ENCODE results near the gene CTBP1. TPM values are rescaled to one million over a fixed set of nuclear protein-coding genes. Genes with fewer than 3 reads are reported as not detected.
A peak's percentile ranks its signal among the peaks of the same experiment; 100 is the strongest.

The CTBP1 gene
- total and polyA plus RNA-seq, 9 of the 15 experiments (the other 6 are each of a cell fraction or from before 2014, with no cell fraction given), result 14.5 to 162 (median 68.2) TPM

DNA sequence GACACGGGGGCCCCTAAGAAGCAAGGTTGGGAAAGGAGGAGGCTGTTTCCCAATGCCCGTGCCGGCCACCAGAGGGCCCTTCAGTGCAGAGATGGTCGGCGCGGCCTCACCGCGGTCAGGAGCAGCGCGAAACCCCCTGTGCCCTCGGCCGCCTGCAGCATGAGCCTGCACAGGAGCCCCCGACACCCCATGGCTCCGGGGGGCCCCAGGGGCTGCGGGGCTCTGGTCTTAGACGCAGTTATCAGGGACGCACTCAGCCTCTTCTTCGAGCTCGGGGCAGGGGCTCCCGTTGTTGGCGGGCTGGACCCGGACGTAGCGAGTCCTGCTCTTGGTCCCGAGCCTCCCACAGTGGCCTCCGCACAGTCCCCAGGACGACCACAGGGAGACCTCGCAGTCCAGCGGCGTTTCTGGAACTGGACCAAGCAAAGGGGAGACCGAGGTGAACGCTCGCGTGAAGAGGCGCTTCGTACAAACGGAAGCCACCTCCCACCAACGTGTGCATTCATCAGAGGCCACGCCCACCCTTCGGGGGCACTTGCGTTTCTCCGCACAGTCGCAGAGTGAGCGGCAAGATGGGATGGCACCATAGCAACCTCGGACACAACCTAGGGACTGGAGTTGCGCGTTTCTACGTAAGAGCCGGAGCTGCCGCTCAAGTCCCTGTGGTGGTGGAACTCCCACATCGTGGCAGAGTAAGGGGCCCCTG, 81.5 kb downstream of the CTBP1 start (continued):
- TF ChIP-seq, protein P1, sequence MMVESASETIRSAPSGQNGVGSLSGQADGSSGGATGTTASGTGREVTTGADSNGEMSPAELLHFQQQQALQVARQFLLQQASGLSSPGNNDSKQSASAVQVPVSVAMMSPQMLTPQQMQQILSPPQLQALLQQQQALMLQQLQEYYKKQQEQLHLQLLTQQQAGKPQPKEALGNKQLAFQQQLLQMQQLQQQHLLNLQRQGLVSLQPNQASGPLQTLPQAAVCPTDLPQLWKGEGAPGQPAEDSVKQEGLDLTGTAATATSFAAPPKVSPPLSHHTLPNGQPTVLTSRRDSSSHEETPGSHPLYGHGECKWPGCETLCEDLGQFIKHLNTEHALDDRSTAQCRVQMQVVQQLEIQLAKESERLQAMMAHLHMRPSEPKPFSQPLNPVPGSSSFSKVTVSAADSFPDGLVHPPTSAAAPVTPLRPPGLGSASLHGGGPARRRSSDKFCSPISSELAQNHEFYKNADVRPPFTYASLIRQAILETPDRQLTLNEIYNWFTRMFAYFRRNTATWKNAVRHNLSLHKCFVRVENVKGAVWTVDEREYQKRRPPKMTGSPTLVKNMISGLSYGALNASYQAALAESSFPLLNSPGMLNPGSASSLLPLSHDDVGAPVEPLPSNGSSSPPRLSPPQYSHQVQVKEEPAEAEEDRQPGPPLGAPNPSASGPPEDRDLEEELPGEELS (CRISPR knock-in tag; IDR thresholded peaks at IDR 0.05; ENCODE audit: borderline replicate concordance), result no peak
- TF ChIP-seq ARNT (IDR thresholded peaks at IDR 0.05) (no peak), DMBX1 (CRISPR knock-in tag; IDR thresholded peaks at IDR 0.05; ENCODE audit: borderline replicate concordance) (0 out of 2 replicates have a peak, but pooled peaks have one; percentile 27), TAF15 (IDR thresholded peaks at IDR 0.05; ENCODE audit: low read depth, low read length) (no peak), NFYB (IDR thresholded peaks at IDR 0.05; ENCODE audit: extremely low read depth, insufficient read length) (no peak), ZNF507 (tag; conservative IDR thresholded peaks at IDR 0.05) (no peak), POLR2AphosphoS2 (IDR thresholded peaks at IDR 0.05; ENCODE audit: low read length) (no peak), NELFE (IDR thresholded peaks at IDR 0.05; ENCODE audit: insufficient read depth, insufficient read length) (no peak)
- TF ChIP-seq, protein P2, sequence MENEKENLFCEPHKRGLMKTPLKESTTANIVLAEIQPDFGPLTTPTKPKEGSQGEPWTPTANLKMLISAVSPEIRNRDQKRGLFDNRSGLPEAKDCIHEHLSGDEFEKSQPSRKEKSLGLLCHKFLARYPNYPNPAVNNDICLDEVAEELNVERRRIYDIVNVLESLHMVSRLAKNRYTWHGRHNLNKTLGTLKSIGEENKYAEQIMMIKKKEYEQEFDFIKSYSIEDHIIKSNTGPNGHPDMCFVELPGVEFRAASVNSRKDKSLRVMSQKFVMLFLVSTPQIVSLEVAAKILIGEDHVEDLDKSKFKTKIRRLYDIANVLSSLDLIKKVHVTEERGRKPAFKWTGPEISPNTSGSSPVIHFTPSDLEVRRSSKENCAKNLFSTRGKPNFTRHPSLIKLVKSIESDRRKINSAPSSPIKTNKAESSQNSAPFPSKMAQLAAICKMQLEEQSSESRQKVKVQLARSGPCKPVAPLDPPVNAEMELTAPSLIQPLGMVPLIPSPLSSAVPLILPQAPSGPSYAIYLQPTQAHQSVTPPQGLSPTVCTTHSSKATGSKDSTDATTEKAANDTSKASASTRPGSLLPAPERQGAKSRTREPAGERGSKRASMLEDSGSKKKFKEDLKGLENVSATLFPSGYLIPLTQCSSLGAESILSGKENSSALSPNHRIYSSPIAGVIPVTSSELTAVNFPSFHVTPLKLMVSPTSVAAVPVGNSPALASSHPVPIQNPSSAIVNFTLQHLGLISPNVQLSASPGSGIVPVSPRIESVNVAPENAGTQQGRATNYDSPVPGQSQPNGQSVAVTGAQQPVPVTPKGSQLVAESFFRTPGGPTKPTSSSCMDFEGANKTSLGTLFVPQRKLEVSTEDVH (IDR thresholded peaks at IDR 0.05; ENCODE audit: low read depth, partially characterized antibody), result peak; percentile 31
- TF ChIP-seq, protein P3, sequence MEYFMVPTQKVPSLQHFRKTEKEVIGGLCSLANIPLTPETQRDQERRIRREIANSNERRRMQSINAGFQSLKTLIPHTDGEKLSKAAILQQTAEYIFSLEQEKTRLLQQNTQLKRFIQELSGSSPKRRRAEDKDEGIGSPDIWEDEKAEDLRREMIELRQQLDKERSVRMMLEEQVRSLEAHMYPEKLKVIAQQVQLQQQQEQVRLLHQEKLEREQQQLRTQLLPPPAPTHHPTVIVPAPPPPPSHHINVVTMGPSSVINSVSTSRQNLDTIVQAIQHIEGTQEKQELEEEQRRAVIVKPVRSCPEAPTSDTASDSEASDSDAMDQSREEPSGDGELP (CRISPR knock-in tag; IDR thresholded peaks at IDR 0.05; ENCODE audit: borderline replicate concordance), result peak; percentile 47; the same call in 1 of the 2 replicates
- TF ChIP-seq, protein P4, sequence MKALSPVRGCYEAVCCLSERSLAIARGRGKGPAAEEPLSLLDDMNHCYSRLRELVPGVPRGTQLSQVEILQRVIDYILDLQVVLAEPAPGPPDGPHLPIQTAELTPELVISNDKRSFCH (CRISPR knock-in tag; IDR thresholded peaks at IDR 0.05), result no peak
- TF ChIP-seq, protein P4 (tag; IDR thresholded peaks at IDR 0.05), result no peak
- TF ChIP-seq, protein P5, sequence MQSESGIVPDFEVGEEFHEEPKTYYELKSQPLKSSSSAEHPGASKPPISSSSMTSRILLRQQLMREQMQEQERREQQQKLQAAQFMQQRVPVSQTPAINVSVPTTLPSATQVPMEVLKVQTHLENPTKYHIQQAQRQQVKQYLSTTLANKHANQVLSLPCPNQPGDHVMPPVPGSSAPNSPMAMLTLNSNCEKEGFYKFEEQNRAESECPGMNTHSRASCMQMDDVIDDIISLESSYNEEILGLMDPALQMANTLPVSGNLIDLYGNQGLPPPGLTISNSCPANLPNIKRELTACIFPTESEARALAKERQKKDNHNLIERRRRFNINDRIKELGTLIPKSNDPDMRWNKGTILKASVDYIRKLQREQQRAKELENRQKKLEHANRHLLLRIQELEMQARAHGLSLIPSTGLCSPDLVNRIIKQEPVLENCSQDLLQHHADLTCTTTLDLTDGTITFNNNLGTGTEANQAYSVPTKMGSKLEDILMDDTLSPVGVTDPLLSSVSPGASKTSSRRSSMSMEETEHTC (IDR thresholded peaks at IDR 0.05), result no peak
- TF ChIP-seq, protein P6, sequence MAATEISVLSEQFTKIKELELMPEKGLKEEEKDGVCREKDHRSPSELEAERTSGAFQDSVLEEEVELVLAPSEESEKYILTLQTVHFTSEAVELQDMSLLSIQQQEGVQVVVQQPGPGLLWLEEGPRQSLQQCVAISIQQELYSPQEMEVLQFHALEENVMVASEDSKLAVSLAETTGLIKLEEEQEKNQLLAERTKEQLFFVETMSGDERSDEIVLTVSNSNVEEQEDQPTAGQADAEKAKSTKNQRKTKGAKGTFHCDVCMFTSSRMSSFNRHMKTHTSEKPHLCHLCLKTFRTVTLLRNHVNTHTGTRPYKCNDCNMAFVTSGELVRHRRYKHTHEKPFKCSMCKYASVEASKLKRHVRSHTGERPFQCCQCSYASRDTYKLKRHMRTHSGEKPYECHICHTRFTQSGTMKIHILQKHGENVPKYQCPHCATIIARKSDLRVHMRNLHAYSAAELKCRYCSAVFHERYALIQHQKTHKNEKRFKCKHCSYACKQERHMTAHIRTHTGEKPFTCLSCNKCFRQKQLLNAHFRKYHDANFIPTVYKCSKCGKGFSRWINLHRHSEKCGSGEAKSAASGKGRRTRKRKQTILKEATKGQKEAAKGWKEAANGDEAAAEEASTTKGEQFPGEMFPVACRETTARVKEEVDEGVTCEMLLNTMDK (IDR thresholded peaks at IDR 0.05; ENCODE audit: borderline replicate concordance, insufficient read depth, low read depth, low read length, poor library complexity, severe bottlenecking), result peak; percentile 88

Data from K562 (cell line).